ENCODE results near the gene LMNTD2.

The LMNTD2 gene

DNA sequence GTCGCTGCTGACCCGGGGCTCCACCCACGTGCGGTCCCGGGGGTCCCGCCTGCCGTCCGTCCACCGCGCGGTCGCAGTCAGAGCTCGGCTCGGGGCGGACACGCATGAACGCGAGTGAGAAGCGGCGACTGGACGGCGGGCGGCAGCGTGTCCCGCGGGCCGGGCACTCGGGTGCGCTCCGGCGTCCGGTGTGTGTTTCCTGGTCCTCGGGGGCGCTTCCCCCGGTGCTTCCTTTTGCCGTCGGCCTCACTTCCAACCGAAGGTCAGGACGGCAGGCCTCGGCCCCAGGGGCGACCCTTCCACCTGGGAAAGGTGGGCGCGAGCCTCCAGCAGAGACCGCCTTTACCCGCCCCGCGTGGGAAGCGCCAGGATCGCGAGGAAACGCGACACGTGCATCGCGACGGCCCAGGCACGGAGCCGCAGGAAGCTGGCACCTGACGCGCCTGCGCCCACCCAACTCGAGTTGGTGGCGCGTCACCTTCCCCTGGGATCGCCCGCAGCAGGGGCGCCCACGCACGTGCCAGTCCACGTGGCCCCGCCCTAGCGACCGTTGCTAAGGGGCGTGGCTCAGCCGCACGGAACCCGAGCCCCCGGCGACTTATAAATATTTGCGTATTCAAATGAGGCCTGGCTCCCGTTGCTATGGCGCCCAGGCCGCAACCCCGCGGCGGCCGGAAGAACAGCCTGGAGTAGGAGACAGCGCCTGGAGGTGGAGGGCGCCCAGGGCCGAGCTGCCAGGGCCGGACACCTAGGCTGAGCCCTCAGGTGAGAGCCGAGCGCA, 23.5 kb downstream of the LMNTD2 start, which contains the start of gene LRRC56:
Gene LRRC56, plus strand, starts transcription at position 687 of the 781 bp plus-strand sequence. CDS start 3,158 bp downstream, outside the sequence.
- in situ Hi-C loops (cut with MboI; ENCODE audit: low sequenced_read_pairs) = no loop called here

DNA sequence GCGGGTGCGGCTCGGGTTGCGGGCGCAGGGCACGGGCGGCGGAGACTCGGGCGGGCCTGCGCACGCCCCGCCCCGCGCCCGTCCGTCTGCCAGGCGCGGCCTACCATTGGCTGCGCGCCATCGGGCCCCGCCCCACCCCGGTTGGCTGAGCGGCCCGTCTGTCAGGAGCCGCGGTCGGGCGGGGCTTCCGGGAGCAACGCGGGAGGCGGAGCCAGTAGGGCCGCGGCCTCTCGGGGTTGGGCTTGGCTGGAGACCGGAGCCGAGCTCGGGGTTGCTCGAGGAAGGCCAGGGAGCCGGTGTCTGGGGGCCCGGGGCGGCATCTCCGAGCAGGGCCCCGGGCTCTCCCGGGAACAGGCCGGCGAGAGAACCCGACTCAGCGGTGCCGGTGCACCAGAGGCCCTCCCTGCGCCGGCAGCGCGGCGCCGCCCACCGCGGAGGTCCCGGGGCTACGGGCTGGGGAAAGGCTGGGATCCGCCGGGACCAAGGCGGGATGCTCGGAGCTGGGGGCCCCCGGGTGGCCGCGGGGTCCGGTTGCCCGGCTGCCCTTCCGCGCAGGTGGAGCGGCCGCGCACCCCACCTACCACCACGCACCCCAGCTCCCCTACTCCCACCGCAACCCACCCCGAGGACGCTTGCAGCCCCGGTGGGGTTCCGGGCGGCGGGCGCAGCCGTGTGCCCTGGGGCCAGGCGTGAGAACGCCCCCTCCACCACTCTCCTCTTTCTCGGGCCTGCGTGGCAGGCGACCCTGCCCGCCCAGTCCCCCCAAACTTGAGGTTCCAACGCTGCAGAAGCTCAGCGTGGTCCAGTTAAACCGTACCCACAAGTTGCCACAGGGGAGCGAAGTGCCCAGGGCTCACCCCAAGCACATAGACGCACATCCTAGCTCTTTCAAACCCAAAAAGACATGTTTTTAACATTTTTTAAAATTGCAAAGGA, 24.8 kb downstream of the LMNTD2 start, which contains the start of gene HRAS:
Gene HRAS, minus strand, starts transcription at position 58 of the 936 bp plus-strand sequence.
- in situ Hi-C loops (cut with MboI; ENCODE audit: low sequenced_read_pairs) = no loop called here

DNA sequence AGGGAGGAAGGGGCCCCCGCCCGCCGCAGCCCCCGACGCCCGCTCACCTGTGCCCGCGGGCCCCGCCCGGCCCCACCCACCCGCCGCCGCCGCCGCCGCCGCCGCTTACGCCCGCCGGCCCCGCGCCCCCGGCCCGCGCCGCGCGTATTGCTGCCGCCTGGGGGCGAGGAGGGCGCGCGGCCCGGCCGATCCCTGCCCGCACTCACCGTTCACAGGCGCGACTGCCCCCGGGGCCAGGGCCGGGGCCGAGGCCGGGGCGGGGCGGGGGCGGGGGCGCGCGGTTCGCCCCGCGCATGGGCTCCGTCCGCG, 25.4 kb downstream of the LMNTD2 start:
- in situ Hi-C loops (cut with MboI; ENCODE audit: low sequenced_read_pairs) = no loop called here

DNA sequence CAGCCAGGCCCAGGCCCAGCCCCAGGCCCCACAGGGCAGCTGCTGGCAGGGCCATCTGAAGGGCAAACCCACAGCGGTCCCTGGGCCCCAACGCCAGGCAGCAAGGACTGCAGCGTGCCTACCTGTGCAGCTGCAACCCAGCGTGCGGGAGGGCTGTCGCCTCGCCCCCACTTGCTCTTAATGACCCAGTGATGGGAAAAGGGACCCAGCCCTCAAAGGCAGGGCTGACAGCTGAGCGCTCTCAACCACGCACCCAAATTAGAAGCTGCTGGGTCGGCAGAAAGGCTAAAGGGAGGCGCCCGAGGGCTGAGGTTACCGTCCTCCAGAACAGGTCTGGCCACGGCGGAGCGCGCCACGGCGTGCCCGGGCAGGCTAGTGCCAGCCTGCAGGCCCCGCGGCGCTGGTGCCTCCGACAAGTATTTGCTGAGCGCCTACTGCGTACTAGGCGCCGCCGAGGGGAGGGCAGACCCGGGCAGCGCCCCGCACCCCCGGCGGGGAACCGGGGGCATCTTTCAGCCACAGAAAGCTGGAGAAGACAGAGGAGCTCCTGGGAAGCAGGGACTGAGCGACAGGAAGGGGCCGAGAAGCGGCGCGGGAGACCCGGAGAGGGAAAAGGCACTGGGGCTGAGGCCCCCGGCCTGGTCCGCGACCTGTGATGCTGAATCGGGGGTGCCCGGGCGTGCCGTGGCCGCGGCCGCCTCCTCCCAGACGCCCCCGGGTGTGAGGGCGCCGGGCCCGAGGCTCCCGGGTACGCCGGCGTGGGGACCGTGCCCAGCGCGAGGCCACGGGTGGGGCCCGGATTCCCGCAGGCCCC, 25.9 kb downstream of the LMNTD2 start:
- in situ Hi-C loops (cut with MboI; ENCODE audit: low sequenced_read_pairs) = no loop called here

DNA sequence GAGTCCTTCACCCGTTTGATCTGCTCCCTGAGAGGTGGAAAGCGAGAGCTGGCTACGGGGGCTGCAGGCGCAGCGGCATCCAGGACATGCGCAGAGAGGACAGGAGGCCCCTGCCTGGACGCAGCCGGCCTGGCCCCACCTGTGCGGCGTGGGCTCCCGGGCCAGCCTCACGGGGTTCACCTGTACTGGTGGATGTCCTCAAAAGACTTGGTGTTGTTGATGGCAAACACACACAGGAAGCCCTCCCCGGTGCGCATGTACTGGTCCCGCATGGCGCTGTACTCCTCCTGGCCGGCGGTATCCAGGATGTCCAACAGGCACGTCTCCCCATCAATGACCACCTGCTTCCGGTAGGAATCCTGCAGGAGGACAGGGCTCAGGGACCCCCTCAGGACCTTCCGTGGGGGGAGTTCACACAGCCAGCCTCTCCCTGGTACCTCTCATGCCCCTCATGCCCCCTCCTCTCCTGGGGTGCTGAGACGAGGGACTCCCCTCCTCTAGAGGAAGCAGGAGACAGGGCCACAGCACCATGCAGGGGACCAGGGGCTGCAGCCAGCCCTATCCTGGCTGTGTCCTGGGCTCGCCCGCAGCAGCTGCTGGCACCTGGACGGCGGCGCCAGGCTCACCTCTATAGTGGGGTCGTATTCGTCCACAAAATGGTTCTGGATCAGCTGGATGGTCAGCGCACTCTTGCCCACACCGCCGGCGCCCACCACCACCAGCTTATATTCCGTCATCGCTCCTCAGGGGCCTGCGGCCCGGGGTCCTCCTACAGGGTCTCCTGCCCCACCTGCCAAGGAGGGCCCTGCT, 26.7 kb downstream of the LMNTD2 start:
- in situ Hi-C loops (cut with MboI; ENCODE audit: low sequenced_read_pairs) = no loop called here

DNA sequence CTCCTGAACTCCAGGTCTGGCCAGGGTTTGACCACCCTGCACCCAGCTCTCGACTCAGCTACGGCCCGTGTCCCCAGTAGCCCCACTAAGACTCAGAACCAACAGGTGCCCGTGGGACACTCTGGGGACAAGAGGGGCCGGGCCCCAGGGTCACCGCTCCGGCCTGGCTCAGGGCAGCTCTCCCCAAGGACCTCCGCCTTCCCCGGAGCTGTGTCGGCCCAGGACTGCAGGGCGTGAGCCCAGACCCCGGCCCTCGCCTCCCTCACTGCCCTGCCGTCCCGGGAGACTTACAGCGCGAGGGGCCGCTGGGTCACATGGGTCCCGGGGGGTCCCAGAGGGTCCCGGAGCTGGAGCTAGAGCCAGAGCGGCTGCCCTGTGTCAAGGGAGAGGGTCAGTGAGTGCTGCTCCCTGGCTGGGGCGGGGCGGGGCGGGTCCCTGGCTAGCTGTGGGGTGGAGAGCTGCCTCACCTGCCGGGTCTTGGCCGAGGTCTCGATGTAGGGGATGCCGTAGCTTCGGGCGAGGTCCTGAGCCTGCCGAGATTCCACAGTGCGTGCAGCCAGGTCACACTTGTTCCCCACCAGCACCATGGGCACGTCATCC, 27.5 kb downstream of the LMNTD2 start:
- in situ Hi-C loops (cut with MboI; ENCODE audit: low sequenced_read_pairs) = no loop called here

DNA sequence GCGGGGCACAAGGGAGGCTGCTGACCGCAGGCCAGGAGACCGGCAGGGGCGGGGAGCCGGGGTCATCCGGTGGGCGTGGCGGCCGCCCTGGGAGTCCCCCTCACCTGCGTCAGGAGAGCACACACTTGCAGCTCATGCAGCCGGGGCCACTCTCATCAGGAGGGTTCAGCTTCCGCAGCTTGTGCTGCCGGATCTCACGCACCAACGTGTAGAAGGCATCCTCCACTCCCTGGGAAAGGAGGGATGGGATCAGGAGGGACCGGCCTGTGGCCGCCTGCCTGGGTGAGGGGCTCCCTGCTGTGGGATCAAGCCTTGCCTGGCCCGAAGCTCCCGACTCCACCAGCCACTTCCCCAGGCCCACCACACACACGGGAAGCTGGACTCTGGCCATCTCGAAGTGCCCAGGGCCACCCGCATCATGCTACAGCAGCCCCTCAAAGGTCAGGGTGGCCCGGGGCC, 28.0 kb downstream of the LMNTD2 start:
- in situ Hi-C loops (cut with MboI; ENCODE audit: low sequenced_read_pairs) = no loop called here

DNA sequence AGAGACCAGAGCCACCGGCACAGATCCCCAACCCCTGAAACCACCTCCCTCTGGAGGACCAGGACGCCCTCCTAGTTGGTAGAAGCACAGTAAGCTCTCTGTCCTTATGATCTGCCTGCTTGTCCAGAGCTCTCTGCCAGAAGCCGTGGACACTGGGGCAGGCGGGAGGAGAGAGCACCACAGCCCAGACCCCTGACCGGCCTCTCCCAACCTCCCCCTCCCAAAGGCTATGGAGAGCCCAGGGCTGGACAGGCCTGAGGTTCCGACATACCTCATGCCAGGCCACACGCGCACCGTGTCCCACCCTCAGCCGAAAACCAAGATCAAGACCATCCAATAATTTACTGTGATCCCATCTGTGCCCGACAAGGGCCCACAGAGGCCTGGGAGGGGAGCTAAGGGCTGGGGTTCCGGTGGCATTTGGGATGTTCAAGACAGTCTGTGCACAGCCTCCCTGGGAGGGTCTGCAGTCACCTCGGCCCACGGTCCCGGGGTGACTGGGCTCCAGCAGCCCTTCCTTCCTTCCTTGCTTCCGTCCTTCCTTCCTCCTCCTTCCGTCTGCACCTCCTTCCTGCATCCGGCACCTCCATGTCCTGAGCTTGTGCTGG, 28.5 kb downstream of the LMNTD2 start:
- in situ Hi-C loops (cut with MboI; ENCODE audit: low sequenced_read_pairs) = no loop called here

DNA sequence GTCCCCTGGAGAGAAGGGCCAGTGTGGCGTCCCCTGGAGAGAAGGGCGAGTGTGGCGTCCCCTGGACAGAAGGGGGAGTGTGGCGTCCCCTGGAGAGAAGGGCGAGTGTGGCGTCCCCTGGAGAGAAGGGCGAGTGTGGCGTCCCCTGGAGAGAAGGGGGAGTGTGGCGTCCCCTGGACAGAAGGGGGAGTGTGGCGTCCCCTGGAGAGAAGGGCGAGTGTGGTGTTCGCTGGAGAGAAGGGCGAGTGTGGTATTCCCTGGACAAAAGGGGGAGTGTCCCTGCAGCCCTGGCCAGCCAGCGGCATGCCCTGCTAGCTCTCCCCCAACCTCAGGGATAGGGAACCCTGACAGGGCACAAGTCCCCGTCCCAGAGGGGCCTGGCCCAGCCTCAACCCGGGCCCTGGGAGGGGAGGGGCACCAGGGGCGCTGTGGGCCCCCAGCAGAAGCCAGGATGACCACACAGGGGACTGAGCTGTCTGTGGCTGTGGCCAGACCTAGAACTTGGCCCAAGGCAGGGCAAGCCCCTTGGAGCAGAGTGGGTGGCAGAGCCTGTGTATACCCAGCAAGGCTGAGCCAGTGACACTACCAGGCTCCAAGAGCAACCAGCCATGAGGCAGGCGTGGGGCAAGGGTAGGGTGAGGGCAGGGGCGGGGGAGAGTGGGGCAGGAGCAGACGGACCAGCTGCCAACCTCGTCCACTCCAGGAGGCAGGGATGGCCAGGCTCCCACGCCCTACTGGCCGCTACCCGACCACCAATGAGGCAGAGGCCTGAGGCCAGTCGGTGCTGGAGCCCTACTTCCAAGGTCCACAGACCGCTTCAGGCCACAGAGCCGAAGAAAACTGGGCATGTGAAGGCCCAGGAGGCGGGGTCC, 29.3 kb downstream of the LMNTD2 start:
- in situ Hi-C loops (cut with MboI; ENCODE audit: low sequenced_read_pairs) = no loop called here

DNA sequence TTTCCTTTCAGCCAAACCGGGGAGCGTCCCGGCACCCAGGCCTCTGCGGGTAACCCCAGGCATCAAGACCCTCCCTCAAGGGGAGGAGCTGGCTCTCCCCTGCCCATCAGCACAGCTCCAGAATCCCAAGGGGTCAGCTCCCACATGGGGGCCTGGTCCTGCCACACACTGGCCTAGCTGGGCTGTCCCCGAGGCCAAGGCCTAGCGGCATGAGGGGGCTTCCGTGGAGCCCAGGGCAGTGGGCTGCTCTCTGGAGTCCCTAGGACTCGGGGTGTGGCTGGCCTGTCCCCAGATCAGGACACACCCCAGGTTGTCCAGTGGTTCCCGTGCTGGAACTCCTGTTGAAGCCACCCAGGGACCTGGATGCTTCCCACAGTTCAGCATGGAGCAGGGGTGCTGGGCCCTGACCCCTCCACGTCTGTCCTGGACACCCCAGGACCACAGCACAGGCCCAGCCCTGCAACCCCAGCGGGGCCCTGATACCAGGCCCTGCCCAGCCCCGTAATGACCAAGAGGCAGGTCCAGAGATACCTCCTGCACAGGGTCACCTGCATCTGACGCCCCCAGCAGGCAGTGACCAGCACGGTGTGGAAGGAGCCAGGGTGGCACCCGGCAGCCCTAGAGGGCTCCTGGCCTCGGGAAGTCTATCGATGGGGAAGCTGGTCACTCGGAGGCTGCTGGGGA, 30.7 kb downstream of the LMNTD2 start:
- in situ Hi-C loops (cut with MboI; ENCODE audit: low sequenced_read_pairs) = no loop called here

DNA sequence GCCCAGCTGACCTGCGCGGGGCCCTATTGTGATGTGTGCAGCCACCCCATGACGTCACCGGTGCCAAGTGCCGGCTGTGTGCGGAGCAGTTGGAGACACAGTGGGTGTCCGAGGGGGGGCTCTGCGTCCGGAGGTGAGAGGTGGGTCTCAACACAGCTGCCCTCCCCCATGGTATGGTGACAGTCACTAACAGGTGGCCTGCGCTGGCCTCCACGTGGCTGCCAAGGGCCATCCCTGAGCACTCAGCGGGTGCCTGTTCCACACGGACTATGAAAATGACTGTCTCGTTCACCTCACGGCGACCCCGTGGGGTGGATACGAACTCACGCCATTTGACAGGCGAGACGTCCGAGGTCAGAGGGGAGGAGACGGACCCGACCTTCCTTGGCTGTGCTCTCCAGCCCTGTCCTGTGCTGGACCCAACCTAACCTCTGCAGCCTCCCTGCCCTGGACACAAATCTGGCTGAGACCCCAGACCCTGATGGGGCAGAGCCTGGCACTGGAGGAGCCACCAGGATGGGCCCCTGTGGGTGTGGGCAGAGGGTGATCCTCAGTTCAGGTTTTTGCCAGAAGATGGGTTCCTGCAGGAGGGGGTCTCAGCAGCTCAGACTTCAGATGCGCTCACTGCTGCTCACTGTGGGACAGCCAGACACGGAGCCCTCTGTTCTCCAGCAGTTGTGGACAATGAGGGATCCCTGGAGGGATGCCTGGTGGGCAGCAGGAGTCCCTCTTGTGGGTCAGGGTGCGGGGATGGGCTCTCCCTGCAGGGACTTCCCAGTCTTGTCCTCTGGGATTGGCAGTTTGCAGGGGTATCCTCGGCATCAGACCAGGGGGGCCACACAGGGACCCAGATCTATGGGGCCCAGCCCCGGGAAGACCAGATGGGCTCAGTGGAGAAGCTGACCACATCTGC, 31.5 kb downstream of the LMNTD2 start:
- in situ Hi-C loops (cut with MboI; ENCODE audit: low sequenced_read_pairs) = no loop called here

DNA sequence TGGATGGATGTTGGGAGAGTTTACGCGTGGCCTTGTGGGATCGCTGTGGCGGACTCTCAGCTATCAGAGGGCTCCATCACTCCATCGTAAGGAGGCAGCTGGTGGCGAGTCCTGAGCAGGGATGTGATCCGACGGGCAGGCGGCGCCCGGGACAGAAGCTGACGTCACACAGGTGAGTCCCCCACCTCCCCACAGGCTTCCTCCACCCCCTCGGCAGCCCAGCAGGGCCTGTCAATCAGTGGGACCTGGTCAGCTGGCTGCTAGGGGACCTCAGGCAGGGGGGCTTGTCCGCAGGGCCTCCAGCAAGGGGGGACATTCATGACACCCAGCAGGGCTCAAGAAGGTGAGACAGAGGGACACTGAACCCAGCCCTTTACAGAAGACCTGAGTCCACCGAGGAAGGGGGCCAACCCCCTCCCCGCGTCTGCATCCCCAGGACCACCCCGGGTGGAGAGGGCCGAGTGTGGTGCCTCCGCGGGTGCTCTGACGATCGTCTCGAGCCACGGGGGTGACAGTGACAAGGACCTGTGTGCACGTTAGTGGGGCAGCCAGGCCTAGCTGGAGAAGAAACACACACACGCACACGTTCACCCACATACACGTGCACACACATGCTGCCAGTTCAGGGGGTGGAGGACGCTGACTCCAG, 32.2 kb downstream of the LMNTD2 start:
- in situ Hi-C loops (cut with MboI; ENCODE audit: low sequenced_read_pairs) = no loop called here

DNA sequence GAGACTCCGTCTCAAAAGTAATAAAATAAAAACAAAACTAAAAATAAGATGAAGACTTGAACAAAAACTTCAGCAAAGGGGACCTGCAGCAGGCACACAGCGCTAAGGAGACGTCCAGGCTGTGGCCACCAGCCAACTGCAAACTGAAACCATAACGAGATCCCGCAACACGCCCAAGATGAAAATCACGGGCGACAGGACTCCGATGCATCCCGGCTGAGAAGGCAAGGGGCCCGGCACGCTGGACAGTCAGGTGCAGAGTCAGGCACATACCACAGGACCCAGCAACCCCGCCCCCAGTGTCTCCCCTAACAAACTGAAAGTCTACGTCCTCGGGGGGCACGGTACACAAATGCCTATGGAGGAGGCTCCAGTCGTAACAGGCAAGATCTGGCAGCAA, 34.3 kb downstream of the LMNTD2 start:
- in situ Hi-C loops (cut with MboI; ENCODE audit: low sequenced_read_pairs) = no loop called here

DNA sequence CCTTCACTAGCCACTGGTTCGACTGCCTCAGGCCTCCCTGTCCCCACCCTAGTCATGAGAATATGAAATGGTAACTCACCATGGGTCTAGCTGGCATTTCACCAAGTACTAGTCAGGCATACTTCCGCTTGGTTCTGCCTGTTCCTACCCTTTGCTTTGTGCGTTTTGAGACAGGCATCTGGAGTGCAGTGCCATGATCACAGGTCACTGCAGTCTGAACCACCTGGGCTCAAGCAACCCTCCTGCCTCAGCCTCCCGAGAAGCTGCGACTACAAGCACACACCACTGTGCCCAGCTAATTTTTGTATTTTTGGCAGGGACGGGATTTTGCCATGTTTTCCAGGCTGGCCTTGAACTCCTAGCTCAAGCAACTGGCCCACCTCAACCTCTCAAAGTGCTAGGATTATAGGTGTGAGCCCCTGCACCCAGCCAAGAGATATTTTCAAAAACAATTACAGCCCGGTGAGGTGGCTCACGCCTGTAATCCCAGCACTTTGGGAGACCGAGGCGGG, 39.3 kb downstream of the LMNTD2 start:
- in situ Hi-C loops (cut with MboI; ENCODE audit: low sequenced_read_pairs) = no loop called here

DNA sequence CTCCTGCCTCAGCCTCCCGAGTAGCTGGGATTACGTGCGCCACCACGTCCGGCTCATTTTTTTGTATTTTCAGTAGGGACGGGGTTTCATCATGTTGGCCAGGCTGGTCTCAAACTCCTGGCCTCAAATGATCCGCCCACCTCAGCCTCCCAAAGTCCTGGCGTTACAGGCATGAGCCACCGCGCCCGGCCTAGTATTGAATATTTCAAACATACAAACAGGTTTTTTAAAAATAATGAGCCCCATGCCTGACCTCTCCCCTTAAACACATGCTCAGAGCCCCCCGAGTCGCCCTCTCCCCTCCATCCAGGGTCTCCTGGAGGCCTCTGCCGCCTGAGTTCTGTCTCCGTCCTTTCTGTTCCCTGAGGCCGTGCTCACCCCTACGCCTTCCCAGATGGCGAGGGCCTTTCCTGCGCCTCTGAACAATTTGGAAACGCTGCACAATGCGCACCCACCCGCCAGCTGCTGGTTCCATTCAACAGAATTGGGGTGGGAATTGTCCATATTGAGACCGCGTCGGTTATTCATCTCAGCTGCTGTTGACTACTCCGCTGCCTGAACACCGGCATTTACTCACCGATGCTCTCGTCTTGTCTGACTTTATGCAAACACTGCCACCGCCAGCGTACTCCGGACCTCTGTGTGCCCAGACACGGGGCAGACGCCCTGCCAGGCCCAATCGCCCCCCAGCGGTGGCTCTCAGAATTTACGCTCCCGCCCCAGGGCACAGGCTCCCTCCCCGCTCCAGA, 39.9 kb downstream of the LMNTD2 start:
- in situ Hi-C loops (cut with MboI; ENCODE audit: low sequenced_read_pairs) = no loop called here

Measured in HL-60/S4 (cell line).